OCI-LY1 (cell line): ENCODE data around the gene FN3K.
"Not testable (repeated sequence)": the region's sequence is repeated elsewhere in the genome, so short reads cannot be mapped to it uniquely, and the experiment has no call there.

Experiments used
- H2AFZ ChIP-seq: fragments of 200-600 bp; sonication (generic), shearing (Covaris generic); 2 replicates; pipeline ENCODE4 v1.6.0; 2014; ENCODE audit warnings: antibody characterized with exemption, mild to moderate bottlenecking, low read length
- H3F3A ChIP-seq: fragments of 200-600 bp; sonication (generic), shearing (Covaris generic); 2 replicates; pipeline ENCODE4 v1.6.0; 2014; ENCODE audit warnings: mild to moderate bottlenecking, antibody characterized with exemption, low read length, moderate library complexity; ENCODE audit not compliant: insufficient read depth
- H3K27ac ChIP-seq: fragments of 200-600 bp; sonication (generic); 2 replicates; pipeline ENCODE4 v1.5.1; 2014; ENCODE audit warnings: low read length, mixed run types, mild to moderate bottlenecking, low read depth; ENCODE audit not compliant: poor library complexity, severe bottlenecking
- H3K27me3 ChIP-seq: fragments of 200-600 bp; sonication (generic); 2 replicates; pipeline ENCODE4 v1.6.0; 2014; ENCODE audit warnings: antibody characterized with exemption, mild to moderate bottlenecking, low read length, moderate library complexity; ENCODE audit not compliant: insufficient read depth
- H3K36me3 ChIP-seq: fragments of 200-600 bp; sonication (generic); 2 replicates; pipeline ENCODE4 v1.6.1; 2014; ENCODE audit warnings: mild to moderate bottlenecking, antibody characterized with exemption, low read length, moderate library complexity, mixed read lengths; ENCODE audit not compliant: insufficient read depth
- H3K4me1 ChIP-seq: fragments of 200-600 bp; sonication (generic); 2 replicates; pipeline ENCODE4 v1.5.1; 2014; ENCODE audit warnings: mild to moderate bottlenecking, low read length, moderate library complexity; ENCODE audit not compliant: insufficient read depth, severe bottlenecking
- H3K4me2 ChIP-seq: fragments of 200-600 bp; sonication (generic), shearing (Covaris generic); 2 replicates; pipeline ENCODE4 v1.6.1; 2014; ENCODE audit warnings: low read length
- H3K4me3 ChIP-seq: fragments of 200-600 bp; sonication (generic); 2 replicates; pipeline ENCODE4 v1.5.1; 2014; ENCODE audit warnings: low read length, low read depth, mild to moderate bottlenecking, mixed read lengths; ENCODE audit not compliant: poor library complexity, severe bottlenecking
- H3K79me2 ChIP-seq: fragments of 200-600 bp; shearing (Covaris generic); 2 replicates; pipeline ENCODE4 v1.6.1; 2016; ENCODE audit warnings: mixed run types, low read length, mixed read lengths; ENCODE audit not compliant: insufficient read depth
- H3K9ac ChIP-seq: fragments of 200-600 bp; sonication (generic), shearing (Covaris generic); 2 replicates; pipeline ENCODE4 v1.6.1; 2014; ENCODE audit warnings: mild to moderate bottlenecking, low read length, mixed read lengths
- H3K9me2 ChIP-seq: fragments of 200-600 bp; sonication (generic), shearing (Covaris generic); 2 replicates; pipeline ENCODE4 v1.6.1; 2014; ENCODE audit warnings: low read depth, mild to moderate bottlenecking, low read length, mixed read lengths
- H3K9me3 ChIP-seq: fragments of 200-600 bp; shearing (Covaris generic); 2 replicates; pipeline ENCODE4 v1.6.1; 2014; ENCODE audit warnings: low read length, mixed read lengths
- H4K20me1 ChIP-seq: fragments of 200-600 bp; sonication (generic), shearing (Covaris generic); 2 replicates; pipeline ENCODE4 v1.6.0; 2016; ENCODE audit warnings: mild to moderate bottlenecking, low read length; ENCODE audit not compliant: insufficient read depth
- EZH2 ChIP-seq: fragments of 200-600 bp; sonication (generic), shearing (Covaris generic); IDR thresholded peaks from 2 replicates; pipeline ENCODE4 v1.8.0; 2017; ENCODE audit warnings: borderline replicate concordance, mixed run types, mild to moderate bottlenecking, antibody characterized with exemption, low read length, moderate library complexity, mixed read lengths
- TF ChIP-seq, protein P1 (sequence below): fragments of 200-600 bp; sonication (generic), shearing (Covaris generic); IDR thresholded peaks from 2 replicates; pipeline ENCODE4 v1.5.1; 2017; ENCODE audit warnings: mild to moderate bottlenecking, antibody characterized with exemption, low read length, moderate library complexity, mixed read lengths

Gene FN3K

DNA sequence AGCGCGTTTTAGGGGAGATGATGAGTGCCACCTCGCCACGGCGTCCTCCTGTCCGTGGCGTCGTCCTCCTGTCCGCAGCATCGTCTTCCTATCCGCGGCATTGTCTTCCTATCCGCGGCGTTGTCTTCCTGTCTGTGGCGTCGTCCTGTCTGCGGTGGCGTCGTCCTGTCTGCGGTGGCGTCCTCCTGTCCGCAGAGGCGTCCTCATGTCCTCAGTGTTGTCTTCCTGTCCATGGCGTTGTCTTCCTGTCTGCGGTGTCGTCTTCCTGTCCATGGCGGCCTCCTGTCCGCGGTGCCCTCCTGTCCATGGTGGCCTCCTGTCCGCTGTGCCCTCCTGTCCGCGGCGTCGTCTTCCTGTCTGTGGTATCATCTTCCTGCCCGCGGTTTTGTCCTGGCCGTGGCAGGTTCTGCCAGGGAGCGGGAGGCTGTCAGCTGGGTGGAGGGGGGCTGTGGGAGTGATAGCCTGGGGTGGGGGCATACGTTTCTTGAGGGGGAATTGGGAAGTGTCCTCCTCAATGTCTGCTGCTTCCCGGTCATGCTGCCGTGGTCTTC lies 47.3 kb downstream of the FN3K start:
- H3K4me2 ChIP-seq = no peak overlapping the region
- no peaks in the 10 kb centered on the region for H3K79me2 ChIP-seq
- peaks cover 19% of the 10 kb centered on the region; the same call in 1 of the 2 replicates for H3K36me3 ChIP-seq
- H3K4me3 ChIP-seq = no peak overlapping the region
- no peaks in the 10 kb centered on the region for H3K9me3 ChIP-seq
- H2AFZ ChIP-seq = no peak overlapping the region
- no peaks in the 10 kb centered on the region for H3K27me3 ChIP-seq
- H3K9ac ChIP-seq = no peak overlapping the region
- no peaks in the 10 kb centered on the region for H4K20me1 ChIP-seq
- H3K9me2 ChIP-seq = no peaks in the 10 kb centered on the region
- H3K4me1 ChIP-seq = peaks cover 12% of the 10 kb centered on the region
- TF ChIP-seq, protein P1, sequence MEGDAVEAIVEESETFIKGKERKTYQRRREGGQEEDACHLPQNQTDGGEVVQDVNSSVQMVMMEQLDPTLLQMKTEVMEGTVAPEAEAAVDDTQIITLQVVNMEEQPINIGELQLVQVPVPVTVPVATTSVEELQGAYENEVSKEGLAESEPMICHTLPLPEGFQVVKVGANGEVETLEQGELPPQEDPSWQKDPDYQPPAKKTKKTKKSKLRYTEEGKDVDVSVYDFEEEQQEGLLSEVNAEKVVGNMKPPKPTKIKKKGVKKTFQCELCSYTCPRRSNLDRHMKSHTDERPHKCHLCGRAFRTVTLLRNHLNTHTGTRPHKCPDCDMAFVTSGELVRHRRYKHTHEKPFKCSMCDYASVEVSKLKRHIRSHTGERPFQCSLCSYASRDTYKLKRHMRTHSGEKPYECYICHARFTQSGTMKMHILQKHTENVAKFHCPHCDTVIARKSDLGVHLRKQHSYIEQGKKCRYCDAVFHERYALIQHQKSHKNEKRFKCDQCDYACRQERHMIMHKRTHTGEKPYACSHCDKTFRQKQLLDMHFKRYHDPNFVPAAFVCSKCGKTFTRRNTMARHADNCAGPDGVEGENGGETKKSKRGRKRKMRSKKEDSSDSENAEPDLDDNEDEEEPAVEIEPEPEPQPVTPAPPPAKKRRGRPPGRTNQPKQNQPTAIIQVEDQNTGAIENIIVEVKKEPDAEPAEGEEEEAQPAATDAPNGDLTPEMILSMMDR = no peak
- TF ChIP-seq EZH2 = no peak
- no peak overlapping the region for H3K27ac ChIP-seq
- no peaks in the 10 kb centered on the region for H3F3A ChIP-seq

DNA sequence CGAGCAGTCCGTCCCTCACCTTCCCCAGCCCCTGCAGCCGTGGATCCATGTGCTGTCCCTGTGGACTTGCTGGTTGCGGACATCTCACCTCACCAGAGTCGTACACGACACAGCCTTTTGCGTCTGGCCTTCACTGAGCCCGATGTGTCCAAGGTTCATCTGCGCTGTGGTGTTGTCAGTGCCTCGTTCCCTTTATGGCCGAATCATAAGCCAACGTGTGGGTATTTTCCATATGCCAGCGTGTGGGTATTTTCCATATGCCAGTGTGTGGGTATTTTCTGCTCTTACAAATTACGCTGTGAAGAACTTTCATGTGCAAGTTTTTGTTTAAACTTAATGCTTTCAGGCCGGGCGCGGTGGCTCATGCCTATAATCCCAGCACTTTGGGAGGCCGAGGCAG lies 48.1 kb downstream of the FN3K start:
- TF ChIP-seq EZH2 = no peak
- TF ChIP-seq, protein P1 = no peak
- H3K27me3 ChIP-seq = no peaks in the 10 kb centered on the region
- H3K4me3 ChIP-seq = no peak overlapping the region
- no peaks in the 10 kb centered on the region for H4K20me1 ChIP-seq
- peaks cover 19% of the 10 kb centered on the region; the same call in 1 of the 2 replicates for H3K36me3 ChIP-seq
- no peak overlapping the region for H2AFZ ChIP-seq
- no peak overlapping the region for H3K27ac ChIP-seq
- H3K9me2 ChIP-seq = no peaks in the 10 kb centered on the region
- no peak overlapping the region for H3K9ac ChIP-seq
- no peaks in the 10 kb centered on the region for H3K79me2 ChIP-seq
- peaks cover 13% of the 10 kb centered on the region for H3K4me1 ChIP-seq
- H3K4me2 ChIP-seq = no peak overlapping the region
- no peaks in the 10 kb centered on the region for H3F3A ChIP-seq
- no peaks in the 10 kb centered on the region for H3K9me3 ChIP-seq

DNA sequence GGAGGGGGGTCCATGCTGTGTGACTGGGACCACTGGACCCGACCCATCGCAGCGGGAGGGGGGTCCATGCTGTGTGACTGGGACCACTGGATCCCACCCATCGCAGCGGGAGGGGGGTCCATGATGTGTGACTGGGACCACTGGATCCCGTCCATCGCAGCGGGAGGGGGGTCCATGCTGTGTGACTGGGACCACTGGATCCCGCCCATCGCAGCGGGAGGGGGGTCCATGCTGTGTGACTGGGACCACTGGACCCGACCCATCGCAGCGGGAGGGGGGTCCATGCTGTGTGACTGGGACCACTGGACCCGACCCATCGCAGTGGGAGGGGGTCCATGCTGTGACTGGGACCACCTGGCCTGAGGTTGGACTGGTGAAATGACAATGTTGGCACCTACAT lies 50.2 kb downstream of the FN3K start:
- not testable (repeated sequence) for H3K9me2 ChIP-seq, H3K79me2 ChIP-seq, H3K27me3 ChIP-seq, H3F3A ChIP-seq, H3K9me3 ChIP-seq, H2AFZ ChIP-seq, H3K4me3 ChIP-seq, H3K4me2 ChIP-seq, H3K27ac ChIP-seq, H4K20me1 ChIP-seq, H3K9ac ChIP-seq
- Histone ChIP-seq H3K36me3 (peaks cover 19% of the 10 kb centered on the region; the same call in 1 of the 2 replicates), H3K4me1 (peaks cover 13% of the 10 kb centered on the region)

GRCh38 chr17:82786427-82786826 lies 51.0 kb downstream of the FN3K start:
- Histone ChIP-seq H2AFZ (no peak overlapping the region), H3K27me3 (no peaks in the 10 kb centered on the region), H3K4me1 (peaks cover 13% of the 10 kb centered on the region), H3K4me3 (no peak overlapping the region), H3K79me2 (no peaks in the 10 kb centered on the region), H3K9ac (no peak overlapping the region), H4K20me1 (no peaks in the 10 kb centered on the region), H3K4me2 (no peak overlapping the region), H3F3A (no peaks in the 10 kb centered on the region), H3K36me3 (peaks cover 20% of the 10 kb centered on the region; the same call in 1 of the 2 replicates), H3K9me3 (no peaks in the 10 kb centered on the region), H3K27ac (no peak overlapping the region), H3K9me2 (no peaks in the 10 kb centered on the region)
- TF ChIP-seq, protein P1 = 0 out of 2 replicates have a peak, but pooled peaks have one; percentile 3
- no peak for TF ChIP-seq EZH2
